Hepatocyte (in vitro differentiated cells): ENCODE results near the gene WDR74. TPM values are rescaled to one million over a fixed set of nuclear protein-coding genes. Genes with fewer than 3 reads are reported as not detected.

ENCODE experiments used
- DNase-seq: peaks from one replicate; pipeline ENCODE4 v3.0.0-alpha.2; 2016; ENCODE audit warnings: low spot score
- H2AFZ ChIP-seq: fragments of 200-600 bp; sonication (generic); 2 replicates; pipeline ENCODE4 v1.6.0; 2016; ENCODE audit warnings: antibody characterized with exemption, mild to moderate bottlenecking
- H3K27ac ChIP-seq: fragments of 200-600 bp; sonication (generic); 2 replicates; pipeline ENCODE4 v1.5.1; 2016; ENCODE audit warnings: mild to moderate bottlenecking
- H3K27me3 ChIP-seq: fragments of 200-600 bp; sonication (generic); 2 replicates; pipeline ENCODE4 v1.6.1; 2016
- H3K36me3 ChIP-seq: fragments of 200-600 bp; sonication (generic); replicated peaks from 2 replicates; pipeline ENCODE4 v1.5.1; 2016; ENCODE audit warnings: low read depth; ENCODE audit not compliant: insufficient read depth
- H3K4me1 ChIP-seq: fragments of 200-600 bp; sonication (generic); 2 replicates; pipeline ENCODE4 v1.5.1; 2016; ENCODE audit warnings: mild to moderate bottlenecking, moderate library complexity; ENCODE audit not compliant: insufficient read depth
- H3K4me2 ChIP-seq: fragments of 200-600 bp; sonication (generic); 2 replicates; pipeline ENCODE4 v1.6.0; 2016
- H3K4me3 ChIP-seq: fragments of 200-600 bp; sonication (generic); 2 replicates; pipeline ENCODE4 v1.5.1; 2016; ENCODE audit warnings: mild to moderate bottlenecking
- H3K79me2 ChIP-seq: fragments of 200-600 bp; sonication (generic); 2 replicates; pipeline ENCODE4 v1.6.0; 2017; ENCODE audit warnings: mild to moderate bottlenecking
- H3K9me2 ChIP-seq: fragments of 200-600 bp; sonication (generic); replicated peaks from 2 replicates; pipeline ENCODE4 v1.6.0; 2017; ENCODE audit warnings: mild to moderate bottlenecking; ENCODE audit not compliant: insufficient read depth
- H3K9me3 ChIP-seq: fragments of 200-600 bp; sonication (generic); 2 replicates; pipeline ENCODE4 v1.5.1; 2016; ENCODE audit warnings: low read depth, mild to moderate bottlenecking
- H4K20me1 ChIP-seq: fragments of 200-600 bp; sonication (generic); 2 replicates; pipeline ENCODE4 v1.6.0; 2016; ENCODE audit warnings: mild to moderate bottlenecking; ENCODE audit not compliant: insufficient read depth, poor library complexity, severe bottlenecking
- EZH2 ChIP-seq: fragments of 200-600 bp; sonication (generic); IDR thresholded peaks from 2 replicates; pipeline ENCODE4 v1.6.1; 2016; ENCODE audit warnings: antibody characterized with exemption, mild to moderate bottlenecking, borderline replicate concordance
- EZH2phosphoT487 ChIP-seq: fragments of 200-600 bp; sonication (generic); IDR thresholded peaks from one replicate; pipeline ENCODE4 v1.6.1; 2018; ENCODE audit warnings: antibody characterized with exemption, mild to moderate bottlenecking, low read depth, moderate library complexity; ENCODE audit not compliant: unreplicated experiment, severe bottlenecking
- WGBS: methylation state at CpG from one replicate; pipeline ENCODE4 v1.1.6; 2016; ENCODE audit warnings: low lambda C conversion rate; ENCODE audit errors: missing lambda C conversion rate; 5-methylcytosine and 5-hydroxymethylcytosine counted together
- polyA plus RNA-seq: library from polyadenylated mRNA; unstranded; fragments of >200 nt; fragmentation: Nextera tagmentation; extraction: Ambion mirVana; gene quantifications from 2 replicates; pipeline ENCODE4 v1.2.1, GENCODE V29; 2016
- total RNA-seq: library from RNA; depleted of rRNA; stranded (reverse); fragments of >200 nt; gene quantifications from 2 replicates; pipeline ENCODE4 v1.2.3, GENCODE V29; 2014
- TF ChIP-seq, protein P1 (sequence below): fragments of 200-600 bp; sonication (generic); IDR thresholded peaks from 2 replicates; pipeline ENCODE4 v1.5.1; 2016; ENCODE audit warnings: antibody characterized with exemption, mild to moderate bottlenecking; ENCODE audit not compliant: poor library complexity

The WDR74 gene
- total and polyA plus RNA-seq, 2 experiments from 2014 or later: 30.9 to 34.1 TPM

GRCh38 chr11:62853279-62853965 is 14.0 kb upstream of the WDR74 start:
- Histone ChIP-seq H3K27ac (no peak overlapping the region), H3K4me3 (peak overlapping the region; percentile 67), H3K4me2 (peak overlapping the region; percentile 82), H3K79me2 (peaks cover 45% of the 10 kb centered on the region), H2AFZ (no peak overlapping the region), H3K4me1 (peaks cover 33% of the 10 kb centered on the region), H4K20me1 (peaks cover 28% of the 10 kb centered on the region), H3K27me3 (no peaks in the 10 kb centered on the region), H3K9me2 (no peaks in the 10 kb centered on the region), H3K36me3 (peaks cover 11% of the 10 kb centered on the region), H3K9me3 (no peaks in the 10 kb centered on the region)
- DNase-seq: no peak
- WGBS: 43% methylated on average over 7 of the region's 7 CpGs
- TF ChIP-seq EZH2 (no peak), EZH2phosphoT487 (no peak)
- TF ChIP-seq, protein P1, sequence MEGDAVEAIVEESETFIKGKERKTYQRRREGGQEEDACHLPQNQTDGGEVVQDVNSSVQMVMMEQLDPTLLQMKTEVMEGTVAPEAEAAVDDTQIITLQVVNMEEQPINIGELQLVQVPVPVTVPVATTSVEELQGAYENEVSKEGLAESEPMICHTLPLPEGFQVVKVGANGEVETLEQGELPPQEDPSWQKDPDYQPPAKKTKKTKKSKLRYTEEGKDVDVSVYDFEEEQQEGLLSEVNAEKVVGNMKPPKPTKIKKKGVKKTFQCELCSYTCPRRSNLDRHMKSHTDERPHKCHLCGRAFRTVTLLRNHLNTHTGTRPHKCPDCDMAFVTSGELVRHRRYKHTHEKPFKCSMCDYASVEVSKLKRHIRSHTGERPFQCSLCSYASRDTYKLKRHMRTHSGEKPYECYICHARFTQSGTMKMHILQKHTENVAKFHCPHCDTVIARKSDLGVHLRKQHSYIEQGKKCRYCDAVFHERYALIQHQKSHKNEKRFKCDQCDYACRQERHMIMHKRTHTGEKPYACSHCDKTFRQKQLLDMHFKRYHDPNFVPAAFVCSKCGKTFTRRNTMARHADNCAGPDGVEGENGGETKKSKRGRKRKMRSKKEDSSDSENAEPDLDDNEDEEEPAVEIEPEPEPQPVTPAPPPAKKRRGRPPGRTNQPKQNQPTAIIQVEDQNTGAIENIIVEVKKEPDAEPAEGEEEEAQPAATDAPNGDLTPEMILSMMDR: no peak

DNA sequence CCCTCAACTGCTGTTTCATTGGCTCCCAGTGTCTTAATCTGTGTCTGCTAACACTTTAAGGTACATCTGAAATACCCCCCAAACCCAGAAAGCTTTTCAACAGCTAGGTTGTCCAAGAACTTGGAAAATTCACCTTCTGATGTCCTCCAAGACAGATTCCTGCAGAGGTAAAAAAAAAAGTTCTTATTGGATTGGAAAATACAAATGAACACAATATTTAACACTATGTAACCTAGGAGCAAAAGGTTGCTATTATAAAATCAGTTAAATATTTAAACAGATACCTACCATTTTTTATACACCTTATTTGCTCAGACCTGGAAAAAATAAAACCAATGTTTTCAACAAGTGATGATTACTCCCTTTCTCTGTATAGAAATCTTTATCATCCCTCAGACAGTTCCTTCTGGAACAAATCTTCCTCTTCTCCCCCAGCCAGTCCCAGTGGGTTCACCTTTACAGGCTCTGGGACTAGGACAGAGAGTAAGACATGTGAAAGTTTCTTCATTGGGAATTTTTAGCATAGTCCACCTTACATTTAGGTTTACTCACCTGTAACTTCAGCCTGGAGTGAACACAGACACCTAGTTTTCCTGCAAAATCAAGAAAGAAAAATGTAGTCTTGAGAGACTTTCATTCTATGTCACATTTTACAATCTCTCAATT is 13.3 kb upstream of the WDR74 start:
- no peaks in the 10 kb centered on the region for H3K9me3 ChIP-seq
- H2AFZ ChIP-seq: no peak overlapping the region
- H3K4me3 ChIP-seq: no peak overlapping the region

GRCh38 chr11:62851807-62852522 is 12.6 kb upstream of the WDR74 start:
- Histone ChIP-seq H3K9me2 (no peaks in the 10 kb centered on the region), H3K79me2 (peaks cover 37% of the 10 kb centered on the region), H3K9me3 (no peaks in the 10 kb centered on the region), H3K27ac (no peak overlapping the region), H3K27me3 (no peaks in the 10 kb centered on the region), H2AFZ (no peak overlapping the region), H3K4me1 (peaks cover 18% of the 10 kb centered on the region), H3K4me2 (peak overlapping the region; percentile 12), H3K4me3 (no peak overlapping the region), H4K20me1 (peaks cover 28% of the 10 kb centered on the region), H3K36me3 (peaks cover 11% of the 10 kb centered on the region)
- TF ChIP-seq EZH2 (no peak), EZH2phosphoT487 (no peak)
- TF ChIP-seq, protein P1: no peak
- no peak for DNase-seq
- WGBS: 57% methylated on average over 3 of the region's 3 CpGs

More for the DNA sequence above, 13.3 kb upstream of the WDR74 start:
- TF ChIP-seq, protein P1: no peak
- TF ChIP-seq EZH2: no peak
- no peak for TF ChIP-seq EZH2phosphoT487
- Histone ChIP-seq H4K20me1 (peaks cover 28% of the 10 kb centered on the region), H3K36me3 (peaks cover 11% of the 10 kb centered on the region), H3K9me2 (no peaks in the 10 kb centered on the region), H3K27ac (no peak overlapping the region), H3K27me3 (no peaks in the 10 kb centered on the region), H3K79me2 (peaks cover 41% of the 10 kb centered on the region), H3K4me1 (peaks cover 25% of the 10 kb centered on the region), H3K4me2 (peak overlapping the region; percentile 82)
- DNase-seq: no peak
